Mucosa of descending colon (tissue), 3 donors: ENCODE measurements around the gene RASGRF2. TPM values are rescaled to one million over a fixed set of nuclear protein-coding genes. Genes with fewer than 3 reads are reported as not detected.

Experiments used
- ATAC-seq: fragments of 200-7000 bp; cut with Tn5 transposase; one replicate; pipeline ENCODE4 v1.9.1; 2020; ENCODE audit warnings: mild to moderate bottlenecking, moderate library complexity
- DNase-seq, 3 donors: peaks; one replicate each; pipeline ENCODE4 v3.0.0-alpha.2; 2020
- H3K36me3 ChIP-seq: fragments of 200-600 bp; one replicate; pipeline ENCODE4 v1.8.0; 2021; ENCODE audit warnings: low read depth, mild to moderate bottlenecking
- H3K4me1 ChIP-seq: fragments of 200-600 bp; one replicate; pipeline ENCODE4 v1.8.0; 2021; ENCODE audit warnings: low read depth, mild to moderate bottlenecking
- H3K4me3 ChIP-seq: fragments of 200-600 bp; one replicate; pipeline ENCODE4 v1.8.0; 2021; ENCODE audit warnings: mild to moderate bottlenecking
- H3K9me3 ChIP-seq: fragments of 200-600 bp; one replicate; pipeline ENCODE4 v1.8.0; 2021; ENCODE audit warnings: mild to moderate bottlenecking
- intact Hi-C, 2 donors: fragments of 100-400 bp; cut with DNase I in 1 of 2; cut with micrococcal nuclease in 1 of 2; formaldehyde crosslinking; loops; one replicate each; pipeline versions ENCODE4 v1.11.0 to v1.11.1; 2022; cut with DNase I, micrococcal nuclease
- total RNA-seq, 3 donors: library from RNA; stranded (reverse); fragmentation: NEBNext Ultra II Directional in 2 of 3; extraction: Animal tissue kit (Norgen Biotek cat#: 25700) in 2 of 3; gene quantifications; one replicate each; pipeline versions ENCODE4 v1.2.1 to v1.2.4, GENCODE V29; 2021 to 2023
- TF ChIP-seq, protein P1 (sequence below): fragments of 200-600 bp; IDR thresholded peaks from one replicate; pipeline ENCODE4 v1.8.0; 2022; ENCODE audit warnings: antibody characterized with exemption, mild to moderate bottlenecking
- donor health status: DM: no; HTN: no; CAD: no; lungs with moderate emphysema.
- donor health status: DM: no; HTN: no; CAD: no.
- donor health status: DM: no; HTN: yes; CAD: no.

Gene RASGRF2
- total RNA-seq, 3 donors from 2014 or later, result 2.0 to 8.0 (median 2.9) TPM

DNA sequence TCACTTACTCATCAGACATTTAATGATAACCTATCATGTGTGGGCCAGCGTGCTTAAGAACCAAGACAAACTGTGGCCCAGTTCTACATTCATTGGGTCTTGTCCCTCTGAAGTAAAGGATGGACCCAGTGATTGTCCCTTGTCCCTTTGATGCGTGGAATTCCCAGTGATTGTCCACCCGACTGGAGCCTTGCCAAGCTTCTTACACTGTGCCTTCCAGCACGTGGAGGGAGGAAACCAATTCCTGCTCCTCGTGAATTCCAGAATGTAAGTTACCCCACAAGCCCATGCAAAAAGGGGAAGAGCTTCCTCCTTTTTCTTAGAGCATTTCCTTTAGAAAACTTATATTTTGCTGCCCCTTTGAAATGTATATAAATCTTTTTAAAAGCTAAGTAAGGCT, 280.8 kb downstream of the RASGRF2 start:
- TF ChIP-seq, protein P1, sequence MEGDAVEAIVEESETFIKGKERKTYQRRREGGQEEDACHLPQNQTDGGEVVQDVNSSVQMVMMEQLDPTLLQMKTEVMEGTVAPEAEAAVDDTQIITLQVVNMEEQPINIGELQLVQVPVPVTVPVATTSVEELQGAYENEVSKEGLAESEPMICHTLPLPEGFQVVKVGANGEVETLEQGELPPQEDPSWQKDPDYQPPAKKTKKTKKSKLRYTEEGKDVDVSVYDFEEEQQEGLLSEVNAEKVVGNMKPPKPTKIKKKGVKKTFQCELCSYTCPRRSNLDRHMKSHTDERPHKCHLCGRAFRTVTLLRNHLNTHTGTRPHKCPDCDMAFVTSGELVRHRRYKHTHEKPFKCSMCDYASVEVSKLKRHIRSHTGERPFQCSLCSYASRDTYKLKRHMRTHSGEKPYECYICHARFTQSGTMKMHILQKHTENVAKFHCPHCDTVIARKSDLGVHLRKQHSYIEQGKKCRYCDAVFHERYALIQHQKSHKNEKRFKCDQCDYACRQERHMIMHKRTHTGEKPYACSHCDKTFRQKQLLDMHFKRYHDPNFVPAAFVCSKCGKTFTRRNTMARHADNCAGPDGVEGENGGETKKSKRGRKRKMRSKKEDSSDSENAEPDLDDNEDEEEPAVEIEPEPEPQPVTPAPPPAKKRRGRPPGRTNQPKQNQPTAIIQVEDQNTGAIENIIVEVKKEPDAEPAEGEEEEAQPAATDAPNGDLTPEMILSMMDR, result no peak
- H3K36me3 ChIP-seq, result no peaks in the 10 kb centered on the region
- DNase-seq, result no peak
- no peak overlapping the region for H3K4me3 ChIP-seq
- no peaks in the 10 kb centered on the region for H3K9me3 ChIP-seq
- H3K4me1 ChIP-seq, result no peaks in the 10 kb centered on the region
- ATAC-seq, result no peak
- intact Hi-C loops, result no loop called here

DNA sequence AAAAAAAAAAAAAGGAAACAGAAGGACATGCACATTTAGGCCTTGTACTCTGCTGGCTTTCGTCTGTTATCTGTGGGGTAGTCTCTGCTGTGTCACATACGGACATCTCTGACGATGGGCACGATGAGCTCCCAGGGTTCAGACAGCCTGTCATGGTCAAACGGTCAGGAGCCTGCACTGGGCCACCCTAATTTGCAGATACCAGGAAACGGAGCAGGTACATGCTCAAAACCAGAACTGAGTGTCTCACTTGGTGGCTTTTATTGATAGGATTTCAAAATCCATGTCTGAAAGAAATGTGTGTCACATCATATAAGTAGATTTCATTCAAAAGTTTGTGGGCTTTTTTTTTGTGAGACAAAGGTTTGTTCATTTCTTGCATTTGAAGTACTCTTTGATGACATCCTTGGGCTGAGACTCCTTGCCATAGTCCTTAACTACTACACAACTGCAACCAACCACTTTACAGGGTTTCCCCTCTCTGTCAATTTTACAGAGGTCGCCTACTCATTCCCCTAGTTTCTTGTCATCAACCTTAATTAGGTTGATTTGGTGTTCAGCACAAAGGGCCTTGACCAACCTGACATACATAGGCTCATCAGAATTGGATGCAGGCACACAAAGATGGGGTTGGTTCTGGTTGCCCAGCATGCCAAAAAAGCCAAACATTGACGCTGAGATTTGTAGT, 281.9 kb downstream of the RASGRF2 start:
- ATAC-seq (no peak), DNase-seq (no peak)
- Histone ChIP-seq H3K4me3 (no peak overlapping the region), H3K4me1 (no peaks in the 10 kb centered on the region), H3K9me3 (no peaks in the 10 kb centered on the region), H3K36me3 (no peaks in the 10 kb centered on the region)
- intact Hi-C loops, result no loop called here
- TF ChIP-seq, protein P1, result no peak

DNA sequence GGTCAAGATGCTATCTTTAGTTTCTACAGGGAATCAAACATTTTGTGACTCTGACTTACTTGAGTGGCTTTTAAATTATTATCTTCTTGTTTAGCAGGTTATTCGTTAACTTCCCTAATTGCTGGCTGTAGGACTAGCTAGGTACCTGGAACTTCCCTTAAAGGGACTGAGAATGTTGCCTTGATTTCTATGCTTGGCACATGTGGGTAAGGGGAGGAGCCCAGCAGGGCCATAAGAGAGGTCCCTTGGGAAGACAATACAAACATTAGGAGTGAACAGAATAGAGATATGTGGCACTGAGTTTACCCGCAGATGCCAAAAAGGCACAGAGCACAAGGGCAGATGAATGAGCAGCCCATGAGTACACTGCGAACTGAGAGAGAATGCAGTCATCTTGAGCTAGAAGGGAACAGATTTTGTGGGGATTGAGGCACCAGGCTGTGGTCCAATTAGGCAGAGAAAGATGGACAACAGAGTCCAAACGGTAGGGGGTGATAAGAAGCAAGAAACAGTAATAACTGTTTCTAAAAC, 282.8 kb downstream of the RASGRF2 start:
- H3K36me3 ChIP-seq, result no peaks in the 10 kb centered on the region
- intact Hi-C loops, result no loop called here
- no peaks in the 10 kb centered on the region for H3K4me1 ChIP-seq
- DNase-seq (no peak), ATAC-seq (no peak)
- TF ChIP-seq, protein P1, result no peak
- no peaks in the 10 kb centered on the region for H3K9me3 ChIP-seq
- H3K4me3 ChIP-seq, result no peak overlapping the region

- no peaks in the 10 kb centered on the region for H3K36me3 ChIP-seq
- intact Hi-C loops, result no loop called here
- DNase-seq (no peak), ATAC-seq (no peak)
- H3K9me3 ChIP-seq, result no peaks in the 10 kb centered on the region
- TF ChIP-seq, protein P1, result no peak
- H3K4me3 ChIP-seq, result no peak overlapping the region
- H3K4me1 ChIP-seq, result no peaks in the 10 kb centered on the region
Measured at GRCh38 chr5:81244451-81244850, 284.3 kb downstream of the RASGRF2 start.

DNA sequence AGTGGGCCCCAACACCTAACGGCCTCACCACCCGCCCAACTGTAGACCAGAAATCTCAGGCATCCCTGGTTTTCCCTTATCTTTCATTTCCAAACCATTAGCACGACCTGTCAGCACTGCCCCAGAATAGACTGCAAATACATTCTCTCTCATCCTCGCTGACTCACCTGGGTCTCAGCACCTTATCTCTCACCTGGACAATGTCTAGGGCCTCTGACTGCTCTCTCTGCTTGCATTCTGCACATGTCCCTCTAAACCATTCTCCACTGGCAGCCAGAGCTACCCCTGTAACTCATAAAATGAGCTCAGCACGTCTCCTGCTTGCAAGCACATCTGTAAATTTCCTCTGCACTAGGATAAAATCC, 285.7 kb downstream of the RASGRF2 start:
- Histone ChIP-seq H3K4me1 (no peaks in the 10 kb centered on the region), H3K9me3 (no peaks in the 10 kb centered on the region), H3K4me3 (no peak overlapping the region), H3K36me3 (no peaks in the 10 kb centered on the region)
- DNase-seq (no peak), ATAC-seq (no peak)
- TF ChIP-seq, protein P1, result no peak
- intact Hi-C loops, result no loop called here
